Activated B cell treated with CpG ODN at 0.5 μM for 24 hours (primary cell): ENCODE data around the gene DACT3. TPM values are rescaled to one million over a fixed set of nuclear protein-coding genes. Genes with fewer than 3 reads are reported as not detected.

Experiments
- ATAC-seq: fragments of 200-7000 bp; cut with Tn5 transposase; one replicate; pipeline ENCODE4 v1.10.0; 2021; ENCODE audit warnings: low read depth, mild to moderate bottlenecking, moderate library complexity
- CTCF ChIA-PET: fragments of 350-600 bp; sonication (Branson Sonifier 250); formaldehyde crosslinking; loops from one replicate; lab custom pipeline; 2021; ENCODE audit warnings: antibody characterized with exemption; lab: Charles Lee
- POLR2A ChIA-PET: fragments of 350-600 bp; sonication (Branson Sonifier 250); formaldehyde crosslinking; loops from one replicate; lab custom pipeline; 2021; ENCODE audit warnings: antibody characterized with exemption; lab: Charles Lee
- DNase-seq: peaks from one replicate; pipeline ENCODE4 v3.0.0; 2022
- H3K27ac Mint-ChIP-seq: one replicate; pipeline ENCODE4 v1.8.0; 2020; ENCODE audit warnings: mixed read lengths
- H3K27me3 Mint-ChIP-seq: one replicate; pipeline ENCODE4 v1.8.0; 2021; ENCODE audit warnings: mixed read lengths
- H3K36me3 Mint-ChIP-seq: one replicate; pipeline ENCODE4 v1.8.0; 2021; ENCODE audit warnings: low read depth, mixed read lengths
- H3K4me1 Mint-ChIP-seq: one replicate; pipeline ENCODE4 v1.8.0; 2021; ENCODE audit warnings: mixed read lengths
- H3K4me3 Mint-ChIP-seq: one replicate; pipeline ENCODE4 v1.8.0; 2020; ENCODE audit warnings: mild to moderate bottlenecking, mixed read lengths
- H3K9me3 Mint-ChIP-seq: one replicate; pipeline ENCODE4 v1.8.0; 2020; ENCODE audit warnings: mixed read lengths
- intact Hi-C: fragments of 100-400 bp; cut with micrococcal nuclease; formaldehyde crosslinking; loops from one replicate; pipeline ENCODE4 v1.15.1; 2024
- total RNA-seq: library from RNA; stranded (reverse); gene quantifications from 2 replicates; pipeline ENCODE4 v1.2.3, GENCODE V29; 2022
- TF ChIP-seq, protein P1 (sequence below): fragments of 200-600 bp; IDR thresholded peaks from one replicate; pipeline ENCODE4 v1.8.0; 2022; ENCODE audit warnings: antibody characterized with exemption, mild to moderate bottlenecking

Gene DACT3, protein sequence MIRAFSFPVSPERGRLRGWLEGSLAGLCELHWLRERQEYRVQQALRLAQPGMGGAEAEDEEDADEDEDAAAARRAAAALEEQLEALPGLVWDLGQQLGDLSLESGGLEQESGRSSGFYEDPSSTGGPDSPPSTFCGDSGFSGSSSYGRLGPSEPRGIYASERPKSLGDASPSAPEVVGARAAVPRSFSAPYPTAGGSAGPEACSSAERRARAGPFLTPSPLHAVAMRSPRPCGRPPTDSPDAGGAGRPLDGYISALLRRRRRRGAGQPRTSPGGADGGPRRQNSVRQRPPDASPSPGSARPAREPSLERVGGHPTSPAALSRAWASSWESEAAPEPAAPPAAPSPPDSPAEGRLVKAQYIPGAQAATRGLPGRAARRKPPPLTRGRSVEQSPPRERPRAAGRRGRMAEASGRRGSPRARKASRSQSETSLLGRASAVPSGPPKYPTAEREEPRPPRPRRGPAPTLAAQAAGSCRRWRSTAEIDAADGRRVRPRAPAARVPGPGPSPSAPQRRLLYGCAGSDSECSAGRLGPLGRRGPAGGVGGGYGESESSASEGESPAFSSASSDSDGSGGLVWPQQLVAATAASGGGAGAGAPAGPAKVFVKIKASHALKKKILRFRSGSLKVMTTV
- 0.49 and 0.75 TPM in 2 replicates for total RNA-seq

DNA sequence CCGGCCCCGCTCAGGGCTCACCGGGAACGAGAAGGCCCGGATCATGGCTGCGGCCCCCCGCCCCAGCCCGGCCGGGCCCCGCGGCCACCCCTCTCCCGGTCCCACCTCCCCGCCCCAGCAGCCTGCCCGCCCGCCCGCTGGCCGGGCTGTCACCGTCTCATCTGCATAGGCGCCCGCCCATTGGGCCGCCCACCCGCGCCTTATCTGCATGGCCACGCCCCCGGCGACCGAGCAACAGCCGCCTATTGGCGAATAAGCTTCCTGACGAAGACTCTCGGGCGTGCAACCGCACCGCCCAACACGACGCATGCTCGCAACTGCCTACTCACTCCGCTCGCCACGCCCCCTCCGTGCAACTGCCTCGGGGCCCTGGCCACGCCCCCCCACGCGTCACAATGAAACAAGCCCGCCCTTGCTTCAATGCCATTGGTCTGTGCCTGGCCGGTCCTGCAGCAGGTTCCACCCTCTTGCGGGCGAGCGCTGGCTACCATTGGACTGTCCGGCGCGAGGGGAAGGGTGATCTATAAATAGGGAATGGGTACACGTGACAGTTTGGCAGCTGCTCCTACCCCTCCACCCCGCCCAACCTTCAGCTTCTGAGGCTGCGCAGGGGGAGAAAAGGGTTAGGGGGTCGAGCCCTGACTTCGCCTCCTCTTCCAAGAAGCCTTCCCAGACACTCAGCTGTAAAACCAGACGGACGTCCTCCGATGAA, at the start of gene DACT3:
Gene DACT3 (minus strand): TSS at position 163 of the 712 bp plus-strand sequence. CDS start 118 bp downstream, at position 45.
- TF ChIP-seq, protein P1, sequence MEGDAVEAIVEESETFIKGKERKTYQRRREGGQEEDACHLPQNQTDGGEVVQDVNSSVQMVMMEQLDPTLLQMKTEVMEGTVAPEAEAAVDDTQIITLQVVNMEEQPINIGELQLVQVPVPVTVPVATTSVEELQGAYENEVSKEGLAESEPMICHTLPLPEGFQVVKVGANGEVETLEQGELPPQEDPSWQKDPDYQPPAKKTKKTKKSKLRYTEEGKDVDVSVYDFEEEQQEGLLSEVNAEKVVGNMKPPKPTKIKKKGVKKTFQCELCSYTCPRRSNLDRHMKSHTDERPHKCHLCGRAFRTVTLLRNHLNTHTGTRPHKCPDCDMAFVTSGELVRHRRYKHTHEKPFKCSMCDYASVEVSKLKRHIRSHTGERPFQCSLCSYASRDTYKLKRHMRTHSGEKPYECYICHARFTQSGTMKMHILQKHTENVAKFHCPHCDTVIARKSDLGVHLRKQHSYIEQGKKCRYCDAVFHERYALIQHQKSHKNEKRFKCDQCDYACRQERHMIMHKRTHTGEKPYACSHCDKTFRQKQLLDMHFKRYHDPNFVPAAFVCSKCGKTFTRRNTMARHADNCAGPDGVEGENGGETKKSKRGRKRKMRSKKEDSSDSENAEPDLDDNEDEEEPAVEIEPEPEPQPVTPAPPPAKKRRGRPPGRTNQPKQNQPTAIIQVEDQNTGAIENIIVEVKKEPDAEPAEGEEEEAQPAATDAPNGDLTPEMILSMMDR, result no peak
- ATAC-seq (peak; percentile 91), DNase-seq (peak; percentile 100)
- no peaks in the 10 kb centered on the region for H3K36me3 Mint-ChIP-seq
- POLR2A ChIA-PET, result interaction anchor here (0.6 to 3.3 kb wide), 19 partner anchors 20 to 452 kb away, joined by 3 to 75 read pairs (median 5); partner anchors contain the start of genes CALM3, GNG8, SLC1A5 and ZC3H4
- peak within 1 kb of the TSS; percentile 78 for H3K27ac Mint-ChIP-seq
- peaks cover 17% of the 10 kb centered on the region for H3K27me3 Mint-ChIP-seq
- intact Hi-C loops, result loop anchor here (1.0 to 5.0 kb wide), 5 partner anchors 27 to 666 kb away; partner anchors contain the start of gene CCDC61
- no peaks in the 10 kb centered on the region for H3K9me3 Mint-ChIP-seq
- H3K4me3 Mint-ChIP-seq, result peak within 1 kb of the TSS; percentile 83
- CTCF ChIA-PET, result interaction anchor here (0.7 to 4.5 kb wide), 22 partner anchors 9 to 164 kb away, joined by 3 to 234 read pairs (median 4); partner anchors contain the start of genes CALM3 and GNG8
- peaks cover 23% of the 10 kb centered on the region for H3K4me1 Mint-ChIP-seq

DNA sequence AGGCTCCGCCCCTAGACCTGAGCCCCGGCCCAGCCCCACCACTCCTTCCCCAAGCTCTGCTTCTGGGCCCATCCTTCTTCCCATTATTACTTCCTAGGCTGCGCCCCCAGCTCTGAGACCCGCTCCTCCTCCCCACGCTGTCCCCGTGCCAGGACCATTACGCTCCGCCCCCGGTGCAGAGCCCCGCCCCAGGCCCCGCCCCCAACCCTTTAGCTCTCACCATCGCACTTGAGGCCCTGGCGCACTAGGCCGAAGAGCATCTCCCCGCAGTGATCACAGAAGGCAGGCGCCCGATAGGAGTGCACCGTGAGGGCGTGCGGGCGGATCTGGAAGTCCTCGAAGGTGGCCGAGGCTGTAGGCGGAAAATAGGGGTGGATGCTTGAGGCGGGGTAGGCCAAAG, 49.7 kb upstream of the DACT3 start:
- TF ChIP-seq, protein P1, result no peak
- peaks cover 28% of the 10 kb centered on the region for H3K4me1 Mint-ChIP-seq
- no peaks in the 10 kb centered on the region for H3K9me3 Mint-ChIP-seq
- ChIA-PET POLR2A (interaction anchor here (1.2 to 1.9 kb wide), 2 partner anchors 9 to 18 kb away, joined by 4 to 12 read pairs; no protein-coding TSS in a partner anchor), CTCF (interaction anchor here (2.7 kb wide), 1 partner anchor 18 kb away, joined by 10 read pairs; no protein-coding TSS in a partner anchor)
- H3K4me3 Mint-ChIP-seq, result no peak overlapping the region
- no peak for DNase-seq
- intact Hi-C loops, result no loop called here
- H3K27ac Mint-ChIP-seq, result no peak overlapping the region
- no peak for ATAC-seq
- peaks cover 60% of the 10 kb centered on the region for H3K36me3 Mint-ChIP-seq
- no peaks in the 10 kb centered on the region for H3K27me3 Mint-ChIP-seq

DNA sequence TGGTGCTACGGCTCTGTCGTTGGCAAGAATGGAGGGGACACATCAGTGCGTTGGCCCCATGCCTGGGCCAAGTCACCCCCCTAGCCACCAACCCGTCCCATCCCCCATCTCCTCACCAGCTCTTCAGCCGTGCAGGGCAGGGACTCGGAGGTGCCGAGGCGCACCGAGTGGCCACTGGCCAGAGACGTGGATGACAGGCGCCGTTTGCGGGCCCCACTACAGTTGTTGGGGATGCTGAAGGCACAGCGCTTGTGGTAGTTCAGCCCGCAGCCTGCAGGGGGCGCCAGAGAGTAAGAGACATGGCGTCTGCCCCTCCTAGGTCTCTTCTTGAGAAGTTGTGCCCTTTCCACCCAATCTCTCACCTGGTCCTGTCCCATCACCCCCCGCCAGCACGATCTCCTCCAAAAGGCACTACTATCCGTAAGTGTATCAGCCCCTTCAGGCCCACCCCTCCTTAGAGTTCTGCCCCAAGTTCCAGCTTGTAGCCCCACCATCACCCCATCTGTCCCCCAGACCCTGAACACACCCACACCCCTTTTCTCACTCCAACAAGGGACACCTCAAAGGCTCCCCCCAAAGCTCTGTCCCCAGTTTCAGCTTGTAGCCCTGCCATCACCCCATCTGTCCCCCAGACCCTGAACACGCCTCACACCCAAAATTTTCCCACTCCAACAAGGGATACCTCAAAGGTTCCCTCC, 43.5 kb upstream of the DACT3 start:
- Mint-ChIP-seq H3K36me3 (peaks cover 76% of the 10 kb centered on the region), H3K9me3 (no peaks in the 10 kb centered on the region), H3K4me3 (no peak overlapping the region), H3K4me1 (peaks cover 6% of the 10 kb centered on the region), H3K27me3 (no peaks in the 10 kb centered on the region), H3K27ac (peak overlapping the region; percentile 18)
- ATAC-seq, result peak; percentile 95
- DNase-seq, result peak; percentile 86
- intact Hi-C loops, result loop anchor here (1.0 kb wide), 4 partner anchors 10 to 136 kb away; no protein-coding TSS in a partner anchor
- ChIA-PET POLR2A (interaction anchor here (0.5 to 2.5 kb wide), 8 partner anchors 9 to 1480 kb away, joined by 3 to 11 read pairs (median 5); partner anchors contain the start of gene PRKD2), CTCF (interaction anchor here (0.9 to 6.5 kb wide), 13 partner anchors 9 to 177 kb away, joined by 3 to 168 read pairs (median 5); no protein-coding TSS in a partner anchor)
- TF ChIP-seq, protein P1, result peak; percentile 71

DNA sequence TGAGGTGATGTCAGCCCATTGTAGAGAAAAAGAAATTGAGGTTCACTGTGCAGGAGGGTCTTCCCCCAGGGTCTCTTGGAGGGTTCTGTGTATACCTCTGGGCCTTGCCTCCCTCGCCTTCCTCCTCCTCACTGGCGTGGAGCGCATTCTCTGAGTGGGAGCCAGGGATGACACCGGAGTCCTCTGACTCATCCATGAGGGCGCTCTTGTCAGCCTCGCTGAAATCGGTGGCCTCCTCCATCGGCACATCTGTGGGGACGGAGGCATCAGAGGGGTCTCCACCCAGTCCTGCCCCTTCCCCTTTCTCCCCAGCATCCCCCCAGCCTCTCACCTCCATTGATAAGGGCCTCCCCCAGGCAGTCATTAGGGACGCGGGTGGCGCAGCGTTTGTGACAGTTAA, 39.7 kb upstream of the DACT3 start:
- H3K9me3 Mint-ChIP-seq, result no peaks in the 10 kb centered on the region

More for the DNA sequence above, 39.7 kb upstream of the DACT3 start:
- no peak overlapping the region for H3K27ac Mint-ChIP-seq
- H3K4me1 Mint-ChIP-seq, result peaks cover 6% of the 10 kb centered on the region
- H3K27me3 Mint-ChIP-seq, result no peaks in the 10 kb centered on the region
- intact Hi-C loops, result no loop called here
- ChIA-PET POLR2A (no interaction called here), CTCF (interaction anchor here (6.5 kb wide), 1 partner anchor 30 kb away, joined by 168 read pairs; no protein-coding TSS in a partner anchor)
- TF ChIP-seq, protein P1, result no peak
- H3K36me3 Mint-ChIP-seq, result peaks cover 85% of the 10 kb centered on the region
- no peak for DNase-seq
- no peak for ATAC-seq
- no peak overlapping the region for H3K4me3 Mint-ChIP-seq
